Measurements from ENCODE around the gene LBP.

GRCh38 chr20:38308047-38308438 is 38.2 kb upstream of the LBP start:
- TF ChIP-seq, protein P1, sequence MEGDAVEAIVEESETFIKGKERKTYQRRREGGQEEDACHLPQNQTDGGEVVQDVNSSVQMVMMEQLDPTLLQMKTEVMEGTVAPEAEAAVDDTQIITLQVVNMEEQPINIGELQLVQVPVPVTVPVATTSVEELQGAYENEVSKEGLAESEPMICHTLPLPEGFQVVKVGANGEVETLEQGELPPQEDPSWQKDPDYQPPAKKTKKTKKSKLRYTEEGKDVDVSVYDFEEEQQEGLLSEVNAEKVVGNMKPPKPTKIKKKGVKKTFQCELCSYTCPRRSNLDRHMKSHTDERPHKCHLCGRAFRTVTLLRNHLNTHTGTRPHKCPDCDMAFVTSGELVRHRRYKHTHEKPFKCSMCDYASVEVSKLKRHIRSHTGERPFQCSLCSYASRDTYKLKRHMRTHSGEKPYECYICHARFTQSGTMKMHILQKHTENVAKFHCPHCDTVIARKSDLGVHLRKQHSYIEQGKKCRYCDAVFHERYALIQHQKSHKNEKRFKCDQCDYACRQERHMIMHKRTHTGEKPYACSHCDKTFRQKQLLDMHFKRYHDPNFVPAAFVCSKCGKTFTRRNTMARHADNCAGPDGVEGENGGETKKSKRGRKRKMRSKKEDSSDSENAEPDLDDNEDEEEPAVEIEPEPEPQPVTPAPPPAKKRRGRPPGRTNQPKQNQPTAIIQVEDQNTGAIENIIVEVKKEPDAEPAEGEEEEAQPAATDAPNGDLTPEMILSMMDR (IDR thresholded peaks at IDR 0.05; ENCODE audit: low read depth, low read length): no peak
- no peak for TF ChIP-seq MAX (IDR thresholded peaks at IDR 0.05; ENCODE audit: low read depth, low read length)
- TF ChIP-seq POLR2A (IDR thresholded peaks at IDR 0.05; ENCODE audit: extremely low read depth, insufficient read length): no peak
